OCI-LY1 (cell line): ENCODE data around the gene MCCC1.
"Not testable (repeated sequence)": the region's sequence is repeated elsewhere in the genome, so short reads cannot be mapped to it uniquely, and the experiment has no call there.

Source experiments
- H2AFZ ChIP-seq: fragments of 200-600 bp; sonication (generic), shearing (Covaris generic); 2 replicates; pipeline ENCODE4 v1.6.0; 2014; ENCODE audit warnings: antibody characterized with exemption, mild to moderate bottlenecking, low read length
- H3F3A ChIP-seq: fragments of 200-600 bp; sonication (generic), shearing (Covaris generic); 2 replicates; pipeline ENCODE4 v1.6.0; 2014; ENCODE audit warnings: mild to moderate bottlenecking, antibody characterized with exemption, low read length, moderate library complexity; ENCODE audit not compliant: insufficient read depth
- H3K27ac ChIP-seq: fragments of 200-600 bp; sonication (generic); 2 replicates; pipeline ENCODE4 v1.5.1; 2014; ENCODE audit warnings: low read length, mixed run types, mild to moderate bottlenecking, low read depth; ENCODE audit not compliant: poor library complexity, severe bottlenecking
- H3K27me3 ChIP-seq: fragments of 200-600 bp; sonication (generic); 2 replicates; pipeline ENCODE4 v1.6.0; 2014; ENCODE audit warnings: antibody characterized with exemption, mild to moderate bottlenecking, low read length, moderate library complexity; ENCODE audit not compliant: insufficient read depth
- H3K36me3 ChIP-seq: fragments of 200-600 bp; sonication (generic); 2 replicates; pipeline ENCODE4 v1.6.1; 2014; ENCODE audit warnings: mild to moderate bottlenecking, antibody characterized with exemption, low read length, moderate library complexity, mixed read lengths; ENCODE audit not compliant: insufficient read depth
- H3K4me1 ChIP-seq: fragments of 200-600 bp; sonication (generic); 2 replicates; pipeline ENCODE4 v1.5.1; 2014; ENCODE audit warnings: mild to moderate bottlenecking, low read length, moderate library complexity; ENCODE audit not compliant: insufficient read depth, severe bottlenecking
- H3K4me2 ChIP-seq: fragments of 200-600 bp; sonication (generic), shearing (Covaris generic); 2 replicates; pipeline ENCODE4 v1.6.1; 2014; ENCODE audit warnings: low read length
- H3K4me3 ChIP-seq: fragments of 200-600 bp; sonication (generic); 2 replicates; pipeline ENCODE4 v1.5.1; 2014; ENCODE audit warnings: low read length, low read depth, mild to moderate bottlenecking, mixed read lengths; ENCODE audit not compliant: poor library complexity, severe bottlenecking
- H3K79me2 ChIP-seq: fragments of 200-600 bp; shearing (Covaris generic); 2 replicates; pipeline ENCODE4 v1.6.1; 2016; ENCODE audit warnings: mixed run types, low read length, mixed read lengths; ENCODE audit not compliant: insufficient read depth
- H3K9ac ChIP-seq: fragments of 200-600 bp; sonication (generic), shearing (Covaris generic); 2 replicates; pipeline ENCODE4 v1.6.1; 2014; ENCODE audit warnings: mild to moderate bottlenecking, low read length, mixed read lengths
- H3K9me2 ChIP-seq: fragments of 200-600 bp; sonication (generic), shearing (Covaris generic); 2 replicates; pipeline ENCODE4 v1.6.1; 2014; ENCODE audit warnings: low read depth, mild to moderate bottlenecking, low read length, mixed read lengths
- H3K9me3 ChIP-seq: fragments of 200-600 bp; shearing (Covaris generic); 2 replicates; pipeline ENCODE4 v1.6.1; 2014; ENCODE audit warnings: low read length, mixed read lengths
- H4K20me1 ChIP-seq: fragments of 200-600 bp; sonication (generic), shearing (Covaris generic); 2 replicates; pipeline ENCODE4 v1.6.0; 2016; ENCODE audit warnings: mild to moderate bottlenecking, low read length; ENCODE audit not compliant: insufficient read depth
- CTCF ChIP-seq: fragments of 200-600 bp; sonication (generic), shearing (Covaris generic); IDR thresholded peaks from 2 replicates; pipeline ENCODE4 v1.5.1; 2017; ENCODE audit warnings: mild to moderate bottlenecking, antibody characterized with exemption, low read length, moderate library complexity, mixed read lengths
- EZH2 ChIP-seq: fragments of 200-600 bp; sonication (generic), shearing (Covaris generic); IDR thresholded peaks from 2 replicates; pipeline ENCODE4 v1.8.0; 2017; ENCODE audit warnings: borderline replicate concordance, mixed run types, mild to moderate bottlenecking, antibody characterized with exemption, low read length, moderate library complexity, mixed read lengths

MCCC1 gene

GRCh38 chr3:183108001-183108449, 8.7 kb upstream of the MCCC1 start:
- H3K4me2 ChIP-seq, result no peak overlapping the region
- no peaks in the 10 kb centered on the region for H3K27me3 ChIP-seq
- no peaks in the 10 kb centered on the region for H3K9me2 ChIP-seq
- TF ChIP-seq EZH2 (no peak), CTCF (no peak)
- no peak overlapping the region for H3K9ac ChIP-seq
- H3K36me3 ChIP-seq, result no peaks in the 10 kb centered on the region; the same call in 1 of the 2 replicates
- H3K27ac ChIP-seq, result no peak overlapping the region
- H4K20me1 ChIP-seq, result no peaks in the 10 kb centered on the region
- peaks cover 12% of the 10 kb centered on the region for H3K4me1 ChIP-seq
- no peaks in the 10 kb centered on the region for H3K79me2 ChIP-seq
- H3K9me3 ChIP-seq, result peaks cover 9% of the 10 kb centered on the region
- no peak overlapping the region for H2AFZ ChIP-seq
- no peak overlapping the region for H3K4me3 ChIP-seq
- H3F3A ChIP-seq, result no peaks in the 10 kb centered on the region

- H3K9ac ChIP-seq, H3K36me3 ChIP-seq, H3K27me3 ChIP-seq, H3K9me3 ChIP-seq, H3K4me3 ChIP-seq, H3K4me2 ChIP-seq, H3K27ac ChIP-seq, H3K9me2 ChIP-seq, H2AFZ ChIP-seq, H3F3A ChIP-seq, H3K79me2 ChIP-seq, H4K20me1 ChIP-seq: not testable (repeated sequence)
- H3K4me1 ChIP-seq, result peaks cover 12% of the 10 kb centered on the region
Observed at GRCh38 chr3:183107372-183107771, 8.1 kb upstream of the MCCC1 start.

GRCh38 chr3:183106635-183107034, 7.3 kb upstream of the MCCC1 start:
- Histone ChIP-seq H3K4me1 (peaks cover 12% of the 10 kb centered on the region), H3K36me3 (no peaks in the 10 kb centered on the region; the same call in 1 of the 2 replicates), H3F3A (no peaks in the 10 kb centered on the region), H3K79me2 (no peaks in the 10 kb centered on the region), H3K9ac (no peak overlapping the region), H4K20me1 (no peaks in the 10 kb centered on the region), H3K9me3 (peaks cover 3% of the 10 kb centered on the region; the same call in 1 of the 2 replicates), H3K4me2 (no peak overlapping the region), H2AFZ (no peak overlapping the region), H3K4me3 (no peak overlapping the region), H3K27ac (no peak overlapping the region), H3K9me2 (no peaks in the 10 kb centered on the region), H3K27me3 (no peaks in the 10 kb centered on the region)
- TF ChIP-seq EZH2, result no peak
- TF ChIP-seq CTCF, result no peak

- not testable (repeated sequence) for H3K4me3 ChIP-seq, H4K20me1 ChIP-seq, H3F3A ChIP-seq, H3K27ac ChIP-seq, H3K9ac ChIP-seq, H3K9me3 ChIP-seq, H3K27me3 ChIP-seq, H2AFZ ChIP-seq, H3K9me2 ChIP-seq, H3K4me2 ChIP-seq, H3K36me3 ChIP-seq, H3K79me2 ChIP-seq
- H3K4me1 ChIP-seq, result peaks cover 22% of the 10 kb centered on the region
Observed at GRCh38 chr3:183103950-183104349, 4.7 kb upstream of the MCCC1 start.

- H3K79me2 ChIP-seq, H3K27me3 ChIP-seq, H3K4me2 ChIP-seq, H3K9me2 ChIP-seq, H4K20me1 ChIP-seq, H3F3A ChIP-seq, H3K4me3 ChIP-seq, H3K9ac ChIP-seq, H3K27ac ChIP-seq, H2AFZ ChIP-seq, H3K9me3 ChIP-seq: not testable (repeated sequence)
- Histone ChIP-seq H3K4me1 (peaks cover 20% of the 10 kb centered on the region), H3K36me3 (peaks cover 13% of the 10 kb centered on the region)
Observed at GRCh38 chr3:183101040-183101439, 1.7 kb upstream of the MCCC1 start.
